GM21723 (cell line): Measurements from ENCODE around the gene KRT72.

ENCODE experiments used
- ATAC-seq: cut with Tn5 transposase; IDR thresholded peaks from one replicate; pipeline ENCODE4 v1.9.1; 2021; ENCODE audit warnings: mild to moderate bottlenecking, moderate library complexity; ENCODE audit not compliant: unreplicated experiment

Gene KRT72

GRCh38 chr12:52581481-52581880 lies 19.8 kb downstream of the KRT72 start:
- no peak for ATAC-seq

- no peak for ATAC-seq
These were observed 20.2 kb downstream of the KRT72 start for GRCh38 chr12:52581066-52581465.

- ATAC-seq: no peak
These were observed 20.8 kb downstream of the KRT72 start for GRCh38 chr12:52580496-52580895.

GRCh38 chr12:52579468-52580465 lies 21.5 kb downstream of the KRT72 start:
- no peak for ATAC-seq

GRCh38 chr12:52578469-52578868 lies 22.8 kb downstream of the KRT72 start:
- no peak for ATAC-seq

GRCh38 chr12:52577316-52577715 lies 23.9 kb downstream of the KRT72 start:
- no peak for ATAC-seq

DNA sequence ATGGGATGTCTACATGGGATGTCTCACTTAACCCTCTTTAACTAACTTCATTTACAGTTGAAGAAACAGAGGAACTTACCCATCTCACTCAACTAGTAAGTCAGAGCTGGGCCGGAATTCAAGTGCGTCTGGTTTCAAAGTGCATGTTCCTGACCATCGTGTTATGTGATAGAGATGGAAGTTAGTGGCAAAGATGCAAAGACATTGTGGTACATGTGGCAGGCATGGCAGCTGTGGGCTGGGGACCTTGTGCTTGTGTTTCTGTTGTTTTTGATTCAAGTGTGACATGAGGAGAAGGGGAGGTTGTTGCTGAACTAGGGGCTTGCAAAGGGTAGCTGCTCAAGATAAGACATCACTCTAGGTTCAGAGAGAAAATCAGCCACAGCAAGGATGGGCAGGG lies 25.3 kb downstream of the KRT72 start:
- no peak for ATAC-seq

DNA sequence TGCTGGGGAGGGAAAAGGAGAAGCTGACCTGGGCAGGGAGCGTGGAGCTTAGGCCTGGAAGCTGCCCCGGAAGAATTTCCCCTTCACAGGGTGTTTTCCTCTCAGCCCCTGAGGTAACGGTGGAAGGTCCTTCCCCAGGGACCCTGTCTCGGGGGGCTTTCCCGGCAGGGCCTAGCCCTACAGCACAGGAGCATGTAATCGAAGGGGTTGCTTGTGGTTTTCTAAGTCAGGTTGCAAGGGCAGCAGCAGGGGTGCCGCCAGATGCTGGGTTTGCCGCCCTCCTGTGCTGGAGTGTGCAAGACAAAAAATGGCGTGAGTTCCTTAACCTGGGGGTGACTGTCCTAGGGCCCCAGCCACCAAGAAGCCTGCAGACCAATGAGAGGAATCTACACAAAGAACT lies 26.0 kb downstream of the KRT72 start:
- ATAC-seq: no peak

DNA sequence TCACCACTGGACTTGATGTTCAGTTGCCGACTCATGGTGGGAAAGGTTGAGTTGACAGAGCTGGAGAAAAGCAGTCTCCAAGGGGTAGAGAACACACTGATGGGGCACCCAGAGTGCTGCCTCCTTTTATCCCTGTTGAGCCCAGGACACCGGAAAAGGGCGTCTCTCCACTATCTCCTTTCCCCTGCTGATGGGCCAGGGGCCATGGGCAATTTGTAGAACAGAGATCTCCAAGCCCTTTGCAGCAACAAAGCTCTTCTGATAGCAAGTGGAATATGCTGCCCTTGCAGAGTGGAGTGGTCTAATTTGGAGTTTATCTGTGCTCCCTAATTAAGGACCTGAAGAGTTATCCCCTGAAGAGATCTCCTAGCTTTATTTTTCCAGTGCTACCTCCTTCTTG lies 27.5 kb downstream of the KRT72 start, which contains the start of gene KRT74:
KRT74 (minus strand) TSS at position 101 of the 400 bp plus-strand sequence; CDS start at position 35, 66 bp downstream.
- ATAC-seq: no peak

DNA sequence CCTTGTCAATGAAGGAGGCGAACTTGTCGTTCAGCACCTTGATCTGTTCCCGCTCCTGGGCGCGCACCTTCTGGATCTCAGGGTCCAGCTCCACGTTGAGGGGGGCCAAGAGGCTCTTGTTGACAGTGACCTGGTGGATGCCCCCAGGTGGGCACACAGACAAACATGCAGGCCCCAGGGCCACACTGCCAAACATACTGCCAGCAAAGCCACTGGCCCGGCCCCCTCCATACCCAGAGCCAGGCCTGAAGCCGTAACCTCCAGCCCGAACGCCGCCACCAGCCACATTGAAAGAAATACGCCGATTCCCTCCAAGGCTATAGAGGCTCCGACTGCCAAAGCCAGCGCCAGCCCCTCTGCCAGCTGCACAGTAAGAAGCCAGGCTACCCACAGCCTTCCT lies 28.0 kb downstream of the KRT72 start:
- ATAC-seq: no peak

GRCh38 chr12:52570511-52570910 lies 30.8 kb downstream of the KRT72 start:
- ATAC-seq: no peak

GRCh38 chr12:52568111-52568510 lies 33.2 kb downstream of the KRT72 start:
- no peak for ATAC-seq

- no peak for ATAC-seq
These were observed 34.4 kb downstream of the KRT72 start for GRCh38 chr12:52566847-52567291.

DNA sequence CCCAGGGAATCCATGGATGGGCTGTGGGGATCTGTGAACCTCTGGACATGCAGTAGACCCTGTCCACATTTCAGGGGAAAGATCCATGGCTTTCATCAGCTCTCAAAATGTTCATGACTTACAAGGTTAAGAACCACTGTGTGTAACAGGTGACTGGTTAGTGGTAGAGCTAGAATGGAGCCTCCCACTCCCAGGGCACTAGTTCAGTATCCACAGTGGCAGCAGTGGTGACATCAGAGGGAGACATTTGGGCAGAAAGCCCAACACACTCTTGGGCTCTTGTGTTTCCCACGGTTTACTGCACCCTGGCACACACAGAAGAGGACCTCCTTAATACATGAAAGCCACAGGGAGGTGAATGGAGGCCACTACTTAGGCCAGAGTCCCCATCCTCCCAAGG lies 36.7 kb downstream of the KRT72 start:
- no peak for ATAC-seq

DNA sequence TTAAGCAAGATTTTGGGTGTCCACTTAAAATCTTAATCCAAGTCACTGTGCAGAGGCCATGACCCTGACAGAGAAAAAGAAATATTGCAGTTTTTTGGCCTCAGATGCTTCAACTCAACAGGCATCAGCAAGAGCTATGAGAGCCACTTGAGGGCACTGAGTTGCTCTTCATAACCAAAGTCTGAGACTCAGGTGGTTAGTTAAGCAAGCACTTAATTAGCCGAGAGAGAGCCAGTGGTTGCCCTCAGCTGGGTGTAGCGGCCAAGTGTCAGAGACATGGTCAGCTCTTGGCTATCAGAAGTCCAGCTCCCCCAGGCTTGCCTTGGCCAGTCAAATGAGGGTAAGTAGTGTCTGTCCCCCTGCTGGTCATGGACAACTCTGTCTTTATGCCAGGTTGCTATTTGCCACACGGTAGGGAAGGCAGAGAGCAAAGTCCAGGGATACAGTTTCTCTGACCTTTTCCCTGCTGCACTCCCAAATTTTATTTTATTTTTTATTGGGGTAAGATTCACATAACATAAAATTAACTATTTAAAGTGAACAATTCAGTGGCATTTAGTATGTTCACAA lies 39.3 kb downstream of the KRT72 start:
- ATAC-seq: no peak

GRCh38 chr12:52559979-52560378 lies 41.3 kb downstream of the KRT72 start:
- no peak for ATAC-seq

- ATAC-seq: no peak
These were observed 42.4 kb downstream of the KRT72 start for GRCh38 chr12:52558781-52559445.

- no peak for ATAC-seq
These were observed 43.8 kb downstream of the KRT72 start for GRCh38 chr12:52557476-52557875.

DNA sequence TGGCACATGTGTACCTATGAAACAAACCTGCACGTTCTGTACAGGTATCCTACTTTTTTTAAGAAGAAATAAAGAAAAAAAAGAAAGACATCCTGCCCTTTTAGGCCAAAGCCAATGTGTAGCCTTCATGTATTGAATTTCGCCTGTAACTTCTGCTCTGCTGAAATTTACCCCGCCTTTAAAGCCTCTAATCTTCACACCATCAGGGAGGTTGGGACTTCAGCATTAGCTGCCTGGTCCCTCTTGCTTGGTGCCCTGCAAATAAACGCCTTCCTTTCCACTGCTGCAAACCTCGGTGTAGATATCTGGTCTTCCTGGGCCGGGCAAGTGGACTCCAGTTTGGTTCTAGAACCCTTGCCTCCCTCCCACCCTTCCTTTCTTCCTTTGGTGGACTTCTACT lies 45.7 kb downstream of the KRT72 start:
- ATAC-seq: no peak

DNA sequence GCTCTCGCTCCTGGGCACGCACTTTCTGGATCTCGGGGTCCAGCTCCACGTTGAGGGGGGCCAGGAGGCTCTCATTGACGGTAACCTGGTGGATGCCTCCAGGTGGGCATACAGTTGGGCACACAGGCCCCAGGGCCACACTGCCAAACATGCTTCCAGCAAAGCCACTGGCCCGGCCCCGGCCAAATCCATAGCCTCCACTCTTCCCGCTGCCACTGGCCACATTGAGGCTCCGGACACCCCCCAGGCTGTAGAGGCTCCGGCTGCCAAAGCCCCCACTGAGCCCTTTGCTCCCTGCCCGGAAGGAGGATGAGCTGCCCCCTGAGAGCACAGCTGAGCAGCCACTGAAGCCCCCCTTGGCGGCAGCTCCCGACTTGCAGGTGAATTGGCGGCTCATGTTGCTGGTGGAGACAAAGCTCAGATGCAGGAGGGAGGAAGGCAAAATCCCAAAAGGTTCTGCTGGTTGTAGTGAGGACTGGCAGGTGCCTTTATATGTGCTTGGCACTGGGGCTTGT lies 48.5 kb downstream of the KRT72 start, which contains the start of gene KRT71:
KRT71 (minus strand) TSS at position 465 of the 515 bp plus-strand sequence; CDS start at position 397, 68 bp downstream.
- no peak for ATAC-seq

- no peak for ATAC-seq
These were observed 49.2 kb downstream of the KRT72 start for GRCh38 chr12:52552055-52552454.
